Stimulated activated CD4-positive, alpha-beta T cell treated with anti-CD3 and anti-CD28 coated beads, Interleukin-15, amount 100 ng/mL, for 48 hours (primary cell): Measurements from ENCODE around the gene FCRL3.

ENCODE experiments used
- DNase-seq, 2 donors: peaks; one replicate each; pipeline ENCODE4 v3.0.0-alpha.2; 2020; ENCODE audit warnings: low read depth in 2 of 2

Gene FCRL3

DNA sequence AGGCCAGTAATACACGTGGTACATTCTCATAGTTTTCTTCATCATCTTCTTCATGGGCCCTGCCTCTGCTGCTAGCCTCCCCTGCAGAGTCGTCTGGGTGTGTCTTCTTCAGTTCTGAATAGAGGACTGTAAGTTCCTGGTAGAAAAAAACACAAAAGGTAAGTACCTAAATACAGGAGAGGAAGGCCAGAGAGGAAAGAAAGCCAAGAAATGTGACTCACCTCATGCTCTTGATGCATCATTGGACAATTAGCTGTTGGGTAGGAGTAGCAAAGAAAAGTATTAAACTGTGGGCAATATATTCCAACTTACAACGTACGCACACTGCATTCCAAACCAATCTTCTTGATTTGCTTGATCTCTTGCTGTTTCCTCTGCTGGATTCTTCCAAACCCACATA lies 21.8 kb downstream of the FCRL3 start:
- DNase-seq = no peak

DNA sequence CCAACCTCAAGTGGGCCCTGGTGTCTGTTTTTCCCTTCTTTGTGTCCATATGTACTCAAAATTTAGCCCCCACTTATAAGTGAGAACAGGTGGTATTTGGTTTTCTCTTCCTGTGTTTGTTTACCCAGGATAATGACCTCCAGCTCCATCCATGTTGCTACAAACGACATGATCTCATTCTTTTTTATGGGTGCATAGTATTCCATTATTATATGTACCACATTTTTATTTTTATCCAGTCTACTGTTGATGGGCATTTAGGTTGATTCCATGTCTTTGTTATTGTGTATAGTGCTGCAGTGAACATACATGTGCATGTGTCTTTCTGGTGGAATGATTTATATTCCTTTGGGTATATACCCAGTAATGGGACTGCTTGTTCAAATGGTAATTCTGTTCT lies 27.6 kb downstream of the FCRL3 start:
- no peak for DNase-seq

DNA sequence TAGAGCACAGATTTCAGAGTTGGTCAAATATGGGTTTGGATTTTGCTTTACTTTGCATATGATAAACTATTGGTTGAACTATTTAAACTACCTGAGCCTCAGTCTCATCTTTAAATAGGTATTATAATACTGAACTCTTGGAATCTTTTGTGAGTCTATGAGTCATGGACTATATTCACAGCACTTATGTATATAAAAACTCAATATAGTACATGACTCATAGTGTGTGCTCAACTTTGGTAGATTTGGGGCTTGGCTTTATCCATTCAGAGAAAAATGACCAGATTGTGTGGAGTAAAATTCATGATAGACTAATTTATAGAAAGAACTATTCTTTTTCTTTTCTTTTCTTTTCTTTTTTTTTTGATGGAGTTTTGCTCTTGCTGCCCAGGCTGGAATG lies 28.7 kb downstream of the FCRL3 start:
- no peak for DNase-seq

DNA sequence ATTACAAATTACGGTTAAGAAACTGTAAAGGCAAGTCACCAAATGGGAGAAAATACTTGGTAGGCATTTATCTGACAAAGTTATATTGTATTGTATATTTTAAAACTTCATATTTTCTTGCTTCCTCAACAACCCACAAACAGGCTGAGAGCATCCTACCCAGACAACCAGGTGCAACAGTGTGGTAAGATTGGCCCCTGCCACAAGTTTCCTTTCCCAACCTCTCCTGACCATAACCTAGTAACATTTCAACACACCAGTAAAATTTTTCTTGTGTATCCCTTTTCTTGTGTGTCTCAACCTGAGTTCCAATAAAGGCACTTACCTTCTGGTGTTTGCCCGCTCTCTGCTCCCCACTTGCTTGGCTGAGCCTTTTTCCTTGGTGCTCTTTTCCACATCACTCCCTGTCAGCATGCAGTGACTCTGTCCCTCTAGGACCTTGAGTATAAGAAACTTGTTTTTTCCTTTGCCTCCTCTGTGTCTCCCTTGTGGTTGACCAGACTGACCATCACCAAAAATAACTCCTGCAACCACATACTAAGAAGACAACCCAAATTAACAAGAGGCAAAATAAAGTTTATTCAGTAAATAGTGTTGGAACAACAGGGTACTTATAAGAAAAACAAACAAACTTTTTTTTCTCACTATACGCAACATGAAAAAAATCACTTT lies 40.9 kb downstream of the FCRL3 start:
- DNase-seq = no peak

DNA sequence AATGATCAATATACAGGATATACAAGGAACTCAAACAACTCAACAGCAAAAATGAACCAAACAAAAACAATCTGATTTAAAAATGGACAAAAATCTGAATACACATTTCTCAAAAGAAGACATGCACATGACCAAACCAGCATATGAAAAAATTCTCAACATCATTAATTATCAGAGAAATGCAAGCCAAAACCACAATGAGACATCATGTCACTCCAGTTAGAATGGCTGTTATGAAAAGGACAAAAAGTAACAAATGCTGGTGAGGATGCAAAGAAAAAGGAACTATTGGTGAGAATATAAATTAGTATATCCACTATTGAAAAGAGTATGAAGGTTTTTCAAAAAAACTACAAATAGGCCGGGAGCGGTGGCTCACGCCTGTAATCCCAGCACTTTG lies 42.0 kb downstream of the FCRL3 start:
- DNase-seq = no peak

DNA sequence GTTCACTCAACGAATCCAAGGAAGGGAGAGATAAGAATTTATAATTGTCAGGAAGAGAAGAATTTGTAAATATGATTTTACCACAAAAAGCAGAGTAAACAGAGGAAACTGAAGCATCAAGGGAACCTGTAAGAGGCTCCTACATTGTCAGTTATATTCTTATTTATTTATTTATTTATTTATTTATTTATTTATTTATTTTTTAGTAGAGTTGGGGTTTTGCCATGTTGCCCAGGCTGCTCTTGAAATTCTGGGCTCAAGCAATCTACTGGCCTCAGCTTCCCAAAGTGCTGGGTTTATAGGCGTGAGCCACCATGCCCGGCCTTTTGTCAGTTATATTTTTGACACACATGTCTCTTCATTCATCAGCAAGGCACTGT lies 47.1 kb downstream of the FCRL3 start:
- DNase-seq = no peak

DNA sequence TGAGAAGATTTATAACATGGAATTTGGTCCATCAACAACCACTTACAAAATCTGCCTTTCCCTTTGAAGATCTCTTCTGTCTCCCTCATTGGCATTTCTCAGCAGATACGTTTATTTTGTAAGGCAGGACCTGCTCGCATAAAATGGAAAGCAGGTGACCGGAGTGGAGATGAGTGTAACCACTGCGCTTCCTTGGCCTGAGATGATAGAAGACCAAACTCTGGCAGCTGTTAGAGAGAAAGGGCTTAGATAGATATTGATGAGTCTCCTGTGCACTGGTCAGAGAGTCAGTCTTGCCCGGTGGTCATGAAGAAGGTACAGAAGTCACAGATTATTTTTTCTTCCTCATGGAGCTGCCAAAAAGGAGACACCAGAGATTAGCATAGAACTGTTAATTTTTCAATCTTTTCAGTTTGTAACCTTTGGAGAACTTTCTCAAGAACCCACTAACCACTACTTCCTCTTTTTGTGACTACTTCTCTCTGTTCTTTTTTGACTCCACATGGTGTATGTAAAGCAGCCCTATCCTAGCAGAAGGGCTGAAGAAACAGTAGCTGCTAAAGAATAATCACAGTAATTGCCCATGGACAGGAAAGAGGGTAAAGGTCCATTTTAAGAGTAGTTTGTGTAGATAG lies 47.6 kb downstream of the FCRL3 start:
- no peak for DNase-seq

DNA sequence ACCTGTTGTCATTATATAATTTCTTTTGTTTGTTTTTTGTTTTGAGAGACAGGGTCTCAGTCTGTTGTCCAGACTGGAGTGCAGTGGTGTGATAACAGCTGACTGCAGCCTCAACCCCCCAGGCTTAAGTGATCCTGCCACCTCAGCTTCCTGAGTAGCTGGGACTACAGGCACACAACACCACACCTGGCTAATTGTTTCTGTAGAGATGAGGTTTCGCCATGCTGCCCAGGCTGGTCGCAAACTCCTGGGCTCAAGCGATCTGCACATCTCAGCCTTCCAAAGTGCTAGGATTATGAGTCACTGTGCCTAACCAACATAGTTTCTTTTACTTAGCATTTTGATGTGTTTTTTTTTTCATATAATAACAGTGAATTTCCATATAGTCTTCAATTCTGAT lies 52.3 kb downstream of the FCRL3 start:
- DNase-seq = no peak

DNA sequence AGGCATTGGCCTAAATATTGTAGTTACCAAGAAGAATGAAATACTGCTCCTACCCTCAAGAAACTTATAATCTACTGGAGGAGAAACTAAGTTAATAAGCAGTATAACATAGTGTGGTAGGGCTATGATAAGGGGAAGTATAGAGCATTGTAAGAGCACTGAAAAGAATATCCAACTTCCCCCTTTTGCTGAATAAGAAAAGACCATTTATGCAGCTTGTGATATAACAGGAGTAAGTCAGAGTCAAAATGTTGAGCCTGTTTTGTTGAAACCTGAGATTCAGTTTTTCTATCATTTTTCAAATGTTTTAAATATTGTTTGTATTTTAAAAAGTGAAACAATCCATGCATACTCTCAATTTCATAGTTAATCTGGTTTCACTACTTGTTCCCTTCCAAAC lies 54.4 kb downstream of the FCRL3 start:
- no peak for DNase-seq

DNA sequence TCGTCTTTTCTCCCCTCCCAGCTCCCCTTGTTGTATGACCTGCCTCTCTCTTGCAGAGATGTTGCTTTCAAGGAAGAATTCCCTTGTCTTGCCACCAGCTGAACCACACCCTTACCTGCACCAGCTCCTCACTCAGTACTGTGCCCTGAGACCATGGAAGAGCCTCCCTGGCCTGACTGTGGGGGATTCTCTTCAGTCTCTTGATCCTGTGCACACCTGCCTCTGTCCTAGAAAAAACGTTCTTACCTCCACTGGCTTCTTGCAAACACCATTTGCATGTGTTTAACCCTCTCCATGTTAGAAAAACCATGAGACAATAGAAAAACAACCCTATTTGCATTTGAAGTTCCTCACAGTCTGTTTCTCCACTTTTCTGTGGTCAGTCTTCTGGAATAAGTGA lies 59.4 kb downstream of the FCRL3 start:
- no peak for DNase-seq

DNA sequence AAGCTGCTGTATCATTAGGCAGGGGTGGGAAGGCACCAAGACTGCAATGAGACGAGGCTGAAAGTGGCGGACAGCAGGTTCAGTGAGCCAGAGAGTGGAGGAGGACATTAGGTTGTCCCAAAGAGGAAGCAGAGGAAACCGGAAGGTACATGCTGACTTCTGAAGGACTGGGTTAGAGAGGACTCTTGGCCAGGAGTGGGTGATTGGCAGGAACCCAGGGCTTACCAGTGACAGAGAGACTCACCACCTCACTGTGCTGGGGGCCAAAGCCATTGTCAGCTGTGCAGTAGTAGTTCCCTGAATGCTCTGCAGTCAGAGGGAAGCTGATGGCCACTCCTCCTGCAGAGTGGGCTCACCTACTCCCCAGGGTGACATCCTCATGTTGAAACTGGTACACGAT lies 60.8 kb downstream of the FCRL3 start:
- DNase-seq = no peak

DNA sequence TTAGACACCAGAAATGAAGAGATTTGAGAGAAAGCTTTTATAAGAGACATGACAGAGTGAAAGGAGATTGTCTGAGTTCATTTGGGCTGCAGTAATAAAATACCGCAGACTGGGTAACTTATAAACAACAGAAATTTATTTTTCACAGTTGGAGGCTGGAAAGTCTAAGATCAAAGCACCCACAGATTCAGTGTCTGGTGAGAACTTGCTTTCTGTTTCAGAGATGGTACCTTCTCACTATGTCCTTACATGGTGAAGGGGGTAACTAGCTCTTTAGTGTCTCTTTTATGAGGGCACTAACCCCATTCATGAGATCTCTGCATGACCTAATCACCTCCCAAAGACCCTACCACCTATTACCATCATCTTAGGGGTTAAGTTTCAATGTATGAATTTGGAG lies 71.8 kb downstream of the FCRL3 start:
- DNase-seq = no peak
